Measurements from ENCODE around the gene CTIF.

CTIF gene

DNA sequence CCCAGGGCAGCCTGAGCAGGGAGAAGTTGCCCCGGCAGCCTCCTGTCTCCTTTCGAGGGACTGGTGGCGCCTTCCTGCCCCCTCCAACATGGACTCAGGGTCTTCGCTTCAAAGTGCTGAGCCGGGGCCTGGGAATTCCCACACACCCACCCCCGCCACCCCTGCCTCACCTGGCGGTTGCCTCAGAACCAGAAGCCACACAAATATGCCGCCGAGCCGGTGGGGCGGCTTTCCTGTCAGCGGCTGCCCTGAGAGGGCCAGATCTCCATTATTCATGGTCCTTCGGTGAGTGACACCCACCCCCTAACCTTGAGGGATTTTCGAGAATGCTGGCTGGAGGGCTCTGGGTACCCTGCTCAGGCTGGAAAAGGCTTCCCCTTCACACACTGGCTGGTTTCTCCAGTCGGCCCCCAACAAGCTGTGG, 340.2 kb downstream of the CTIF start:
- no peak for DNase-seq

DNA sequence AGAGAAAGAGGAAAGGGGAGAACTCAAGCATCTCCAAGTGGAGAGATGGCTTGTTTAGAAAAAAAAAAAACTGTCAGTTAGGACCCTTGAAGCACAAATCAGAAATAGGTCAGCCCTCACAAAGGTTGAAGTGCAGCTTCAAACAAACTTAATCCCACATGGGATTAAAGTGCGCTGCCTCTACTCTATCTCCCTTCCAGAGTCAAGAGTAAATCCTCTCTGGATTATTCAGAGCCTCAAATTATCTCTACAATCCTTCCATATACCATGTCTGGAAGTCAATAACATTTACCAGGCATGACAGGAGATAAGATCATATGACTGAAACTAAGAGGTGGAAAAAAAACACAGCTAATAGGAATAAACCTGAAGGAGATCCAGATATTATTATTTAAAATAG, 342.1 kb downstream of the CTIF start:
- DNase-seq: no peak

DNA sequence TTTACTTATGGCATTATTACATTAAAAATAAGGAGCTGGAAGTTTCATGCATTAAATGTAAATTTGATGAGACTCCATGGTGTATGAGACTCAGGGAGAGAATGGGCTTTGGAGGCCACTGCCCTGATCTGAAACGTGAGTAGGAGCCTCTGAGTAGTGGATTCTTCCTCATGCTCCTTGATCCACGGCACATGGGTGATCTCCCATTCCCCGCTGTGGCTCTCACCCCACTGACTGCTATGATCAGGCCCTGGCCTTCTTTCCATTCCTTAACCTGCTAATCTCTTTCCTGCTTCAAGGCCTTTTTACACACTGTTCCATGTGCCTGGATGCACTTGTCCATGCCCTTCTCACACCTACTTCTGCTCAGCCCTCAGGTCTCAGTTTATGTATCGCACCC, 343.5 kb downstream of the CTIF start:
- no peak for DNase-seq

DNA sequence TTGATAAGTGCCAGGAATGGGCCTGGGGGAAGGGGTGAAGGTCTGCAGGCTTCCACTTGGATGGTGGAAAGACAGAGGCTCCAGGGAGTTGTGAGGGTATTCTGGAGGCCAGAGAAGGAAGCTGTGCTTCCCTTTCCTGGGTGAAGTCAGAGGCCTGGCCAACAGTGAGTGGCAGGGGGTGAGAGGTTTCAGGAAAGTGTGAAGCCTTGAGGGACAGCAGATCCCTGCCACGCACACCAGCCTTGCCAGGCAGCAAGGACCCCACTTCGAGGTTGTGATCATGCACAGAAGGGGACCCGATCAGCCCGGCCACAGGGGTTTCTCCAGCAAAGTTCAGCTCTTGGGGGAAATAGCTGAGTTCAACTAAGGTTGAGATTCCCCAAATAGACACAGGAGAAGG, 345.5 kb downstream of the CTIF start:
- DNase-seq: no peak

DNA sequence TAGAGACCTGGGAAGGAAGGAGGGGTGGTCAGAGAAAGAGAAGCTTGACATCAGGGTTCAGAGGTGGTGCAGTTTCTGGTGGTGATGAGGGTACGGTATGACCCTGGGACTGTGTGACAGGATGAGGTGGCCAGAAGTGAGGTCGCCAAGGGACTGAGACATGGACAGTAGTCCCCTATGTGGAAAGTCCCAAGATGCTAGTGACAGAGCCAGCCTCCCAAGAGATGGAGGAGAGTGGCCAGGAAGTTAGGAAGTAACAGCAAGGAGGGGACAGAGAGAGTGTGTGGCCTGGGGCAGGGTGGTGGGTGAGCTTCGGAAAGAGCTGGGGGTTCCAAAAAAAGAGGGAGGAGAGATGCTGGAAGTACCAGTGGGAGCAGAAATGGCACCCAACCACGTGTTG, 345.9 kb downstream of the CTIF start:
- no peak for DNase-seq

DNA sequence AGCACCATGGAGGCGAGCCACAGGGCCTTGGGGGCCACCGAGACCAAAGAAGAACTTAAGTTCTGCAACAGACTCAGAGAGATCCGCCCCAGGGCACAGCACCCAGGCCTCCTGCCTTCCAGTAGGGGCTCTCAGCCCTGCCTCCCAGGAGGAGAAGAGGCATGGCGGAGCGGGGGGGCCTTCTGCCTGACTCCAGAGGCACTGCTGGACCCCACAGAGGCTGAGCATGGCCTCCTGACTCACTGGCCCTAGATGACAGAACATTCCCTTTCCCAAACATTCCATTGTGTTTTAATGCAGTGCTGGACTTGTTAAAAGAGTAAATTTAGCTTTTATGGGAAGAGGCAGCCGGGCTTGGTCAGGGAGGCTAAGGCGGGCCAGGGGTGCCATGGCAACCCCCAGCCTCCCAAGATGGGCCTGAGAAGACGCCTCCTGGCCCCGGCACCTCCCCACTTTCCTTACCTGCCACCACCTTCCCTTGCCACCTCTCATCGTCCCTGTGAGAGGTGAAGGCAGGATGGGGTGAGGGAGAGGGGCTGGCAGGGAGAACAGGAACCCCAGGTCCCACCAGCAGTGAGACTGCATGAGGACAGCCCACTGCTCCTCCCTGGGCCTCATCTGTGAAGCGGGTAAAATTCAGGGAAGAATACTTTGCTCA, 346.6 kb downstream of the CTIF start:
- DNase-seq: no peak

DNA sequence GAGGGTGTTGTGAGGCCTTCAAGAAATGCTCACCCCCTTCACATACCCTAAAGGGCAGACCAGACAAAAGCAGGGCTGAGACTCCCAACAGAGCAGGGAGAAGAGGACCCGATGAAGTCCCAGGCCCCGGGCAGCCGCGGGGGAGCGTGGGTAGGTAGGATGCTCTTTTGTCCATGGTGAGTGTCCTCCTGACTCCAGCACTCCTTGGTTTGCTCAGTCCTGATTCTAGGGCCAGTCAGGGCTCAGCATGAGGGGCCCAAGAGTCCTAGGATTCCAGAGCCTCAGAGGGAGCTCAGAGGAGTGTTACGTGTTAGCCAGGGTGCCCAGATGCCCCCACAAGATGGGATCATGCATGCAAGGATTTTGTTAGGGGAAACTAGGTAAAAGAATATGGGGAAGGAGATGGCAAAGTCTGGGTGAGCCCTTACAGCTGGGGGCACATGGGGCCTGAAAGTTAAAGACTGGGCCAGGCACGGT, 347.1 kb downstream of the CTIF start:
- no peak for DNase-seq

DNA sequence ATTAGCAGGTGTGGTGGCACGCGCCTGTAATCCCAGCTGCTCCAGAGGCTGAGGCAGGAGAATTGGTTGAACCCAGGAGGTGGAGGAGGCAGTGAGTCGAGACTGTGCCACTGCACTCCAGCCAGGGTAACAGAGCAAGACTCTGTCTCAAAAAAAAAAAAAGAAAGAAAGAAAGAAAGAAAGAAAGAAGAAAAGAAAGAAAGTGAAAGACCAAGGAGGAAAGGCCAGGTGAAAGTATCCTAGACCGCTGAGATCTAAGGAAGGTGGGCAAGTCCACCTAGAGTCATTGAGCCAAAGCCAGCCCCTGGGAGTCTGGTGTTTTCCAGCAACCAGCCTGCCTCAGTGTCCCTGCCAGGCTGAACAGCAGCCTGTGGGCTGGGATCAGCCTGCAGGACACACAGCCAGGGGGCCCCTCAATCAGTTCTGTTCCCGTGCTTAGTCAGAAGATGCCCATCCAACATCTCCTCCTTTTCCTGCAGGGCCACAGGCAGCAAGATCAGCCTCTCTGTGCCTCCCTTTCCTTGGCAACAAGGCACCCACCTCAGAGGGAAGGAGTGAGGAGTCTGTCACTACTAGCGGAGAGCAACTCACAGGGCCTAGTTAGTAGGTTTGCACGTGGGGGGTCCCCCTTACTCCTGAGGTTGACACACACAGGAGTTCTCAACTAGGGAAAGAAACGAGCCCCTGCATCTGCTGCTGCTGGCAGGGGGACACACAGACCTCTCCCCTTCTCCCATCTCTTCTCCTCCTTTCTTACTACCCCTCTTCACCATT, 347.9 kb downstream of the CTIF start:
- DNase-seq: no peak

- no peak for DNase-seq
Observed at GRCh38 chr18:48887294-48887904, 348.6 kb downstream of the CTIF start.

DNA sequence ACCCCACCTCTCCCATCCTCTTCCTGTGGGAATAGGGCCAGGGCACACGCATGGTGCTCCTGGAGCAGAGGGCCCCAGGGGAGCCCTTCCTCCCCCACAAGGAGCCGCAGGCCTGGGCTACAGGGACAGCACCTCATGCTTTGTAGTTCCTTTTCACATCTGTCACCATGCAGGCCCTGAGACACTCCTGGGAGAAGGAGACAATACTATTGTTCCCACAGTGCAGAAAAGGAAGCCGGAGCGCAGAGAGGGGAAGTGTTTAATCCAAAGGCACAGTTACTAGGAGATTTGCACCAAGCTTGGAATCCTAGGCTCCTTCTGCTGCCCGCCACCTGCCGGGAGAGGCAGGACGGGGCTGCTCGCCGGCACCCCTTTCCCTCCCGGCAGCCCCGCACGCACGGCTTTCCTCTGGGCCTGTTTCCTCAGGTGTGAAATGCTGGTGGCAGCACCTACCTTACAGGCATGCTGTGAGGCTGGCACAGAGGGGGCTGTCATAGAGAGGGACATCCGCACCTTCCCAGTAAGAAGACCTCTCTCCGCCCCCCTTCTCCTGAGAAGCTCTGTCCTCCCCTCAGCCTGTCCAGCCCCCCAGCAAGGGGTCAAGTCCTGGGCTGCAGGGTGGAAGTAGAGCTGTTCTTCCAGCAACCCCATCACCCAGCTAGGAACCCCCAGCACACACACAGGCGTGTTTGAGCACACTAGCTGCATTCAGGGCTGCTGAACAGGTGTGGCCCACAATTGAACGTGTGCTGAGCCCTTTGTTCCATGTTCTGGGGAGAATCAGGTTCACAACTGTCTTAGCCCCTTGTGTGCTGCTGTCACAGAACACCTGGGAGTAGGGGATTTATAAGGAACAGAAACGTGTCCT, 349.3 kb downstream of the CTIF start:
- DNase-seq: no peak

DNA sequence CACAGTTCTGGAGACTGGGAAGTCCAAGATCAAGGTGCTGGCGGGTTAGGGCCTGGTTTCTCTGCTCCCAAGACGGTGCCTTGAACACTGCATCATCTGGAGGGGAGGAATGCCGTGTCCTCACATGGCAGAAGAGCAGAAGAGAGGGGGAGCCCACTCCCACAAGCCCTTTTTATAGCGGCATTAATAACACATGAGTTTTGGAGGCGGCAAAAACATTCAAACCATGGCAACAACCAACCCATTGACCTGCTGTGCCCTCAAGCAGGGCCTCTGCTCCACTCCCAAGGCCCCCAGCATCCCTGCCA, 349.9 kb downstream of the CTIF start:
- DNase-seq: no peak

DNA sequence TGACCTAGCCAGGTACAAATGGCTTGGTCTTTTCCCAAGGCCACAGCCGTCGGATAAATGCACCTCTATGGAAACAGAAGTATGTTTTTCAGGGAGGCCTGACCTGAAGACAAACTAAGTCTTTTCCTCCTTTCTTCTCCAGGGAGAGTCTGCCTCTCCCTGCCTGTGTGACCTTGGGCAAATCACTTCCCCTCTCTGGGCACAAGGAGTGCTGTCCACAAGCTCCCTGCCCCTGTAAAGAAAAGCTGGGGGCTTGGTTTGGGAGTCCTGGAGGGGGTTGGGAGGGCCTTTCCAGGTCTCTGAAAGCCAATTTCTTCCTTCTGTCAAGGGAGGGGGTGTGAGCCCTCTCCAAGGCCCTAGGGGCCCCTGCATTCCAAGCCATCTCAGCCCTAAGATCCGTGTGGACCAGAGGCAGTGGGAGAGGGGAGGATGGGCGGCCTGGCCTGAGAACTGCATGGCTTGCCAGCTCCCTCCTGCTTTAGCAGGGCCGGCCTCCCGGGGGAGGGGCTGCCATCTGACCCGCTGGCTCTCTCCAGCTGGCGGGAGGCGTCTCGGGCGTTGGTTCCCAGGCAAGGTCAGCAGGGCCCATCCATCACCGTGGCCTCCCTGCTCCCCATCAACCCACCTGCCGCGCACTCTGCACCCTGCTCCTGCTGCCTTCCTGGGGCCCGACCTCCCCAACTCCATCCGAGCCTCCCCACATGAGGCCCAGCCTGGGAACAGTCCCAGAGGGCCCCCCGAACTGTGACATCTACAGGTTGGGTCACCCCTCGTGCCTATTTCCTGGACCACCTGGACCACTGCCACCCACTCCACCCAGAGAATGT, 350.5 kb downstream of the CTIF start:
- peak in 1 of 2 experiments; percentile 59 for DNase-seq

- DNase-seq: no peak
Observed at GRCh38 chr18:48889981-48890762, 351.3 kb downstream of the CTIF start.

DNA sequence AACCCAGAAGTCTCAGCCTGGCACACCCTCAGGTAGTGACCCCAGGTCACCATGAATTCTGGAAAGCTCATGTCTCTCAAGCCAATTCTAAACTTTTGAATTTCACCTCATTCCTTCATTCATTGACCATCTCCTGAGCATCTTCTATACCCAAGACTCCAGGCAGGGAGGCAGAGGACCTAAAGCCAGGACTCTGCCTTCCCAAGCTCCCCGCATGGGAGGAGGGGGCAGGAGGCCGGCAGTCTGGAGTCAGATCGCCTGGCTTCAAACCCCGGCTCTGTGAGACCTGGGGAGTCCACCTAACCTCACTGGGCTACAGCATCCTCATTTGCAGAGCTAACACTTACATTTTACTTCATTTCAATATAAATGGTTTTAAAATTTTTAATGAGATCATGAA, 352.9 kb downstream of the CTIF start:
- DNase-seq: no peak

- DNase-seq: no peak
Observed at GRCh38 chr18:48892146-48892855, 353.5 kb downstream of the CTIF start.

DNA sequence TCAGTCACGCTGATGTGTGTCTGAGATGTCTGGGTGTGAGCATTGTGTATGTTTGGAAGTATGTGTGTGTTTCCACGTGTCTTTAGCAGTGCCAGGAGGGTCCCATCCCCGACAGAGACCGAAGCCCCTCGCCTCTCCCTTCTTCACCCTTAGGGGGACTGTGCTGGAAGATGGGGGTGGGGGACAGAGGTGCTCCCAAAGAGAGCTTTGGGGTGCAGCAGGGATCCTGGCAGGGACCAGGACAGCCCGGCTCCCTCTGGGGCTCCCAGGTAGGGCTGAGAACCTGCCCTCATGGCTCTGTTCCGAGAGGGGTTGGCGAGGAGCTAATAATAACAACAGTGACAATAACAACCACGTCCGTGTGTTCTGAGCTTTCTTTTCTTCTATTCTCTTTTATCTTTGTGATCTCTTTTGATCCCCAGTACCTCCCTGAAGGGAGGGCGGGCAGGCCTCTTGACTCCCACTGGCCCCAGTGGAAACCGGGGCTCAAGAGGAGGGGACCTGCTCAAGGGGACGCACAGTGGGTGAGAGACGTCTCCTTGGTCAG, 354.3 kb downstream of the CTIF start:
- no peak for DNase-seq

- DNase-seq: peak in 1 of 2 experiments; percentile 72
Observed at GRCh38 chr18:48893608-48894600, 355.1 kb downstream of the CTIF start.

GRCh38 chr18:48894799-48895346, 356.0 kb downstream of the CTIF start:
- DNase-seq: no peak

DNA sequence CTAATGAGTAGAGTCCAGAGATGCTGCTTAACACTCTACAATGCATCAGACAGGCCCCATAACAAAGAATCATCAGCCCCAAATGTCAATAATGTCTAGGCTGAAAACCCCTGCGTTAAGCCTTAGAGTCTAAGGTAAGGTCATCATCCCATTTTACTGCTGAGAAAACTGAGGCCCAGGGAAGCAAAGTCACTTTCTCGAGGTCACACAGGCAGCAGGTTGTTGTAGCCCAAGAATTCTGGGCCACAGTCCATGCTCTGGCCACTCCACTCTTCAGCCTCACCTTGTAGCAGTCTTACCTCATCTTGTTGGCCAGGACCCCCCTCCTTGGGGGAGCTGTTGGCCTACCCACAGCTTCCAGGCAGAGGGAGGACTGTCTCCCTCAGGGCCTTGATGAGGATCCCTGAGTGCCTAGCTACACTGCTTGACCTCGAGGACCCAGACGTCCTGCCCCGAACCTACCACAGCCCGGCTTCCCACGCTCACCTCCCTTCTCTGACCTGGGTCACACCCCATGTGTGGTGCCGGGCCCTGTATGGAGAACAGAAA, 357.6 kb downstream of the CTIF start:
- no peak for DNase-seq

All from SHP77 (cell line).